Measurements from ENCODE around the gene SRRM5.

SRRM5 gene, protein sequence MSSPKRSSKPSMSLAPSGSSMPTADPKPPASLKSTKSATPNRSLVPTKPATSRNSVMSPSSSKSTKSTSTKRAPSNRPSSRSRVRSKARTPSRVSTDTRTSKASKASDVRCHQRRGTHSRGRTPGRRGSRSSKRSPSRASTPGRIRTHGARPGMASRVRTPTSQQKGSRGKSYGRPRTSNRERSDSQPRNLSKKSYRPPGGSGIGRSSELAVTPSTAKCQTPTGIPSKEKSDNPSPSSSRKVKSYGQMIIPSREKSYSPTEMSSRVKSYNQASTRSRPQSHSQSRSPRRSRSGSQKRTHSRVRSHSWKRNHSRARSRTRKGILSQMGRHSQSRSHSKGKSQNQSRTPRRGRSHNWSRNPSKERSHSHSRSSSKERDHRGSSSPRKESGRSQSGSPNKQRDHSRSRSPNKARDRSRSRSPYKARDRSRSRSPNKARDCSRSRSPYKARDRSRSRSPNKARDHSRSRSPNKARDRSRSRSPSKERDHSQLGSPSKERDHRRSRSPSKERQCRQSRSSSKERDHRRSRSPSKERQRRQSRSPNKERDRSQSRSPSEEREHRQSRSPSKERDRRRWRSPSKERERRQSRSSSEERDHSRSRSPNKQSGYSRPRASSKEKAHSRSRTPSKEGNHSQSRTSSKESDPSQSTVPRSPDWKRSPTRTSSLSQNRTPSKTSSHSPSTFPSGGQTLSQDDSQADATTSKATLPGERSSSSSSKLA

DNA sequence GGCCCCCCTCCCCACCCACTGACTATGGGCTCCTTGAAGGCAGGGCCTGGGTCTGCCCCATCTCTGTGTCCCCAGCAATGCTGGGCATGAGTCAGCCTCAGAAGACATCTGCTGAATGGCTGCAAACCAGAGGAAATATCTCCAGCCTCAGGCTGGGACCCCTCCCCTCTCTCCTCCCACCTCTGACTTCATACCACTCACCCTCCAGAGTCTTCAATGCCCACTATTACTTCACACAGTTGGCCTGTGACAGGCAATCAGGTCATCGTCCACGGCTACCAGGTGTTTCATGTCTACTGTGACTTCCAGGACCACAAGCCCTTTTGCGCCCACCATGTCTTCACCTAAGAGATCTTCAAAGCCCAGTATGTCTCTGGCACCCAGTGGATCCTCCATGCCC, at the start of gene SRRM5:
Gene SRRM5, plus strand, starts transcription at position 301 of the 400 bp plus-strand sequence. Its CDS starts 34 bp downstream, at position 335.
- DNase-seq = no peak
- TF ChIP-seq GATA1 (IDR thresholded peaks at IDR 0.05; ENCODE audit: low read depth, low read length) (no peak), POLR2A (IDR thresholded peaks at IDR 0.05; ENCODE audit: low read length) (no peak)

DNA sequence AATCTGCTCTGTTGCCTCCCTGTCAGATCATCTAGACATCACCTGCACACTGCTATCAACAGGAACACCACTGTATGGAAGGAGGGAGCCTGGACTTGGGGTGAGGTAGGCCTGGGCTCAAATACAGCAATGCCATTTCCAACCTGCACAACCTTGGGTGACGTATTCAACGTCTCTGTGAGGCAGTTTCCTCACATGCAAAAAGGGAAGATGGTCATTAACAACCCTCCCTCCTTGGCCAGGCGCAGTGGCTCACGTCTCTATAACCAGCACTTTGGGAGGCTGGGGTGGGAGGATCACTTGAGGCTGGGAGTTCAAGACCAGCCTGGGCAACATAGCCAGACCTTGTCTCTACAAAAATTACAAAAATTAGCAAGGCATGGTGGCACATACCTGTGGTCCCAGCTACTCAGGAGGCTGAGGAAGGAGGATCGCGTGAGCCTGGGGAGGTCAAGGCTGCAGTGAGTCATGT, 49.6 kb upstream of the SRRM5 start:
- TF ChIP-seq POLR2A (IDR thresholded peaks at IDR 0.05; ENCODE audit: low read length) (no peak), GATA1 (IDR thresholded peaks at IDR 0.05; ENCODE audit: low read depth, low read length) (no peak)

DNA sequence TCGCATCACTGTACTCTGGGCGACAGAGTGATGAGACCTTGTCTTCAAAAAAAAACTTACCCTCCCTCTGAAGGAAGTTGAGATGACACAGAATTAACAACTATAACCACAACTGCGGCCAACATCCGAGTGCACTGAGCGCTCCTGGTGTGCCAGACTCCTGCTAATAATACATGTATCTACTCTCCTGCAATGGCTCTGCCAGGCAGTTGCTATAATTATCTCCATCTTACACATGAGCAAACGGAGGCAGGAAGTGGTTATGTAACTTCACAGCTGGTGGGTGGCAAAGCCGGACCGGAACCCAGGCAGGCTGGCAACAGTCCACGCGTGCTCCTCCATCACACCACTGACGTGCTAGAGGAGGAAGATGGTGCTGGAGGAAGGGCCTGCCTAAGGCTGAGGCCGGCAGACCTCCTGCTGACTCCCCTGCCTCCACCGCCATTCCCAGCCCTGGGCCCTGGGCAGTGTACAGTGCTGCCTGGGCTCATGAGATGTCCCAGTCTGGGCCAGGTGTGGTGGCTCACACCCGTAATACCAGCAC, 49.1 kb upstream of the SRRM5 start:
- TF ChIP-seq POLR2A (IDR thresholded peaks at IDR 0.05; ENCODE audit: low read length) (peak; percentile 58), GATA1 (IDR thresholded peaks at IDR 0.05; ENCODE audit: low read depth, low read length) (no peak)

More for the DNA sequence above, 49.6 kb upstream of the SRRM5 start:
- DNase-seq = no peak

DNA sequence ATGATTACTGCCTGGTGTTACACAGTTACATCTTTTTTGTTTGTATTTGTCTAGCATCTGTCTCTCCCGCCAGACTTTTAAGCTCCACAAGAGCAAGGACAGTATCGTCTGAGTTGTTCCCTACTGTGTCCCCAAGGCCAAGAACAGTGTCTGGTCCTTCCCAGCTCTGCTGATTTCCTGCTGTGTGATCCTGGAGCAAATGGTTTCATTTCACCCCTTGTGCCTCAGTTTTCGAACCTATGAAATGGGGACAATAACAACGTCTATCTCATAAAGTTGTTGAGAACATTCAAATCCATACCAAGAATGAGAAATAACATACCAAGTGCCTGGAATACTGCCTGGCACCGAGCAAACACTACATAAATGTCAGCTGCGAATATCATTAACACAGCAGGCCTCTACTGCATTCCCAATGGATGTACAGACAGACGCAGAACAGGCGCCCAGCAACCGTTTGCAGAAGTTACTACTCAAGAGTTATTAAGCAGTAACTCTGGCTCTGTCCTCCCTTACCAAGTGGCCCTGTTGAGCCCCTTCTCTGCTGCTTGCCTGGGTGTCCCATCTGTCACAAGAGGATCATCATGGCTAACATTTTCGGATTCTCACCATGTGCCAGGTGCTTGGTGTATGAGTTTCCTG, 48.0 kb upstream of the SRRM5 start:
- no peak for TF ChIP-seq GATA1 (IDR thresholded peaks at IDR 0.05; ENCODE audit: low read depth, low read length)
- TF ChIP-seq POLR2A (IDR thresholded peaks at IDR 0.05; ENCODE audit: low read length) = no peak
- no peak for DNase-seq

More for the DNA sequence above, 49.1 kb upstream of the SRRM5 start:
- peak; percentile 55 to 65 for DNase-seq

DNA sequence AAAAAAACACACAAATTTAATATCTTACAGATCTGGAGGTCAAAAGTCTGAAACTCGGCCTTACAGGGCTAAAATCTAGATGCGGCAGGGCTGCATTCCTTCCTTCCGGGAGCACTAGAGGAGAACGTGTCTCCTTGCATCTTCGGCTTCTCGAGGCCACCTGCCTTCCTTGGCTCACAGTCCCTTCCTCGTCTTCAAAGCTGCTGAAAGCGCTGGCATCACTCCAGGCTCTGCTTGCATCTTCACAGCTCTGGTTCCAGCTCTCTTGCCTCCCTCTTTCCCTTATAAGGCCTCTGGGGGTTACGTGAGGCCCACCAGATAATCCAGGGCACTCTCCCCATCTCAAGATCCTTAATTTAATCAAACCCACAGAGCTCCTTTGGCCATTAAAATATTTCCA, 47.1 kb upstream of the SRRM5 start:
- TF ChIP-seq GATA1 (IDR thresholded peaks at IDR 0.05; ENCODE audit: low read depth, low read length) = no peak
- TF ChIP-seq POLR2A (IDR thresholded peaks at IDR 0.05; ENCODE audit: low read length) = no peak
- DNase-seq = no peak

DNA sequence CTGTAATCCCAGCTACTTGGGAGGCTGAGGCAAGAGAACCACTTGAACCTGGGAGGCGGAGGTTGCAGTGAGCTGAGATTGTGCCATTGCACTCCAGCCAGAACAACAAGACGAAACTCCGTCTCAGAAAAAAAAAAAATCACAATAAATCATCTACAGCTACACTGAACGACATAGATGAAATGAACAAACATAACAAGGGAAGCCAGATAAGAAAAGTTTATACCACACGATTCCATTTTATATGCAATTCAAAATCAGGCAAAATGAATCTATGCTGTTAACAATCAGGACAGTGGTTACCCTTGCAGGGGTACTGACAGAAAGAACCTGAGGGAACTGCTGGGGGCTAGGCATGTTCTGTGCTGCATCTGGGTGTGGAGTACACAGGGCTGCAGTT, 42.2 kb upstream of the SRRM5 start:
- DNase-seq = no peak
- TF ChIP-seq POLR2A (IDR thresholded peaks at IDR 0.05; ENCODE audit: low read length) = no peak
- no peak for TF ChIP-seq GATA1 (IDR thresholded peaks at IDR 0.05; ENCODE audit: low read depth, low read length)

DNA sequence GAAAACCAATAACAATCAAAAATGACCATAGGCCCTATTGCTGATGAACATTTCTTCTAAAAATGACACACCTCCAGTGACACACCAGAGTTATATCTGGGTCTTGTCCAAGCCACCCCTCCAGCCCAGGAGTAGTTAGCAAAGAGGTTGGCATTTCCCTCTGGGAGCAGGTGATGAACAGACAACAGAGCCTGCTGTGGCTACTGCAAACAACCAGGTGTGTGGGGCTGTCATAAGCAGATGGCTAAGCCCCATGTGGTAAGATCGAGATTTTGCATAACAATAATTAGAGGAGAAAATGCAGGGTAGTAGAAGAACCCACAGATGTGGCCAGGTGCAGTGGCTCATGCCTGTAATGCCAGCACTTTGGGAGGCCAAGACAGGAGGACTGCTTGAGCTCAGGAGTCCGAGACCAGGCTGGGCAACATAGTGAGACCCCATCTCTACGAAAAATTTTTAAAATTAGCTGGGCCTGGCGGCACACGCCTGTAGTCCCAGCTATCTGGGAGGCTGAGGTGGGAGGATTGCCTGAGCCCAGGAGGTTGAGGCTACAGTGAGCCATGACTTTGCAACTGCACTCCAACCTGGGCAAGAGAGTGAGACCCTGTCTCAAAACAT, 41.6 kb upstream of the SRRM5 start:
- TF ChIP-seq GATA1 (IDR thresholded peaks at IDR 0.05; ENCODE audit: low read depth, low read length) (no peak), POLR2A (IDR thresholded peaks at IDR 0.05; ENCODE audit: low read length) (no peak)
- DNase-seq = no peak

DNA sequence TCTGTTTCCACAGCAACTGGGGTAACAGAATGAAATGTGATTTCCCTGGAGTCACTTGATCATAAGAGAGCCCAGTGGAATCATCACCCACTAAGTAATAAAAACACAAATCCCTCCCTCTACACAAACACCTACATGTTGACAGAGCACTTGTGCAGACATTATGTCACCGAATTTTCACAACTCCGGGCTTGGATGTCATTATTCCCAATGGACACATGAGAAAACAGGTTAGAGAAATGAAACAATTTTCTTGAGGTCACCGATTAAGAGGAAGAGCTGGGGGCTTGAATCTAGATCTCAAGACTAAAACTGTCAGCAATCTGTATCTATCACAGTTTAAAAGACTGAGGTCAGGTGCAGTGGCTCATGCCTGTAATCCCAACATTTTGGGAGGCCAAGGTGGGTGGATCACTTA, 39.7 kb upstream of the SRRM5 start:
- DNase-seq = no peak
- TF ChIP-seq POLR2A (IDR thresholded peaks at IDR 0.05; ENCODE audit: low read length) = no peak
- no peak for TF ChIP-seq GATA1 (IDR thresholded peaks at IDR 0.05; ENCODE audit: low read depth, low read length)

DNA sequence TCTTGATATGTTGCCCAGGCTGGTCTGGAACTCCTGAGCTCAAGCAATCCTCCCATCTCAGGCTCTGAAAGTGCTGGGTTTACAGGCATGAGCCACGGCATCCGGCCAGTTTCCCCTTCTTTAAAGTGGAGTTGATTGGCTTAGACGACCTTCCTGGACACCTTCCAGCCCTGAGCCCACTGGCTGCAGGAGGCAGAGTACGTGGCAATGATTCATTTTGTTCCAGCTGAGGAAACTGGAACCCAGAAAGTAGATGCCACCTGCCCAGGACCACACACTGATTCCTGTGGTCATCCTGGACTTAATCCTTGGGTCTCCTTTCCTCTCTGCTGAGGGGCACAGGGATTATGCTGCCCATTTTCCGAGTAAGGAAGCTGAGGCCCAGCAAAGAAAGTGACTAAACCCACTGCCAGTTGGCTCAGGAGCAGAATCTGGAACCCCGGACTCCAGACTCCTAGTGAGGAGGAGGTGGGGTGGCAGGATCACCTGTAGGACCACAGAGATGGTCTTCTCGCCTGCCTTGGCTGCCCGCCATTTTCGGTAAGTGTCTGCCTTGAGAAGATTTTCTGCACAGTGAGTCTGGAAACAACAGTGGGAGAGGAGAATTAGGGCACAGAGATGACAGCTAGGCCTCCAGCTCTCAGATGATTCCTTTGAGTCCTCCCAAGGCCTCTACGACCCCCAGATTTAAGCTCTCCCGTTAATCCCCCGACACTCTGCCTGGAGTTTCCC, 37.3 kb upstream of the SRRM5 start:
- peak; percentile 38 to 55 for DNase-seq
- TF ChIP-seq POLR2A (IDR thresholded peaks at IDR 0.05; ENCODE audit: low read length) = no peak
- TF ChIP-seq GATA1 (IDR thresholded peaks at IDR 0.05; ENCODE audit: low read depth, low read length) = no peak

DNA sequence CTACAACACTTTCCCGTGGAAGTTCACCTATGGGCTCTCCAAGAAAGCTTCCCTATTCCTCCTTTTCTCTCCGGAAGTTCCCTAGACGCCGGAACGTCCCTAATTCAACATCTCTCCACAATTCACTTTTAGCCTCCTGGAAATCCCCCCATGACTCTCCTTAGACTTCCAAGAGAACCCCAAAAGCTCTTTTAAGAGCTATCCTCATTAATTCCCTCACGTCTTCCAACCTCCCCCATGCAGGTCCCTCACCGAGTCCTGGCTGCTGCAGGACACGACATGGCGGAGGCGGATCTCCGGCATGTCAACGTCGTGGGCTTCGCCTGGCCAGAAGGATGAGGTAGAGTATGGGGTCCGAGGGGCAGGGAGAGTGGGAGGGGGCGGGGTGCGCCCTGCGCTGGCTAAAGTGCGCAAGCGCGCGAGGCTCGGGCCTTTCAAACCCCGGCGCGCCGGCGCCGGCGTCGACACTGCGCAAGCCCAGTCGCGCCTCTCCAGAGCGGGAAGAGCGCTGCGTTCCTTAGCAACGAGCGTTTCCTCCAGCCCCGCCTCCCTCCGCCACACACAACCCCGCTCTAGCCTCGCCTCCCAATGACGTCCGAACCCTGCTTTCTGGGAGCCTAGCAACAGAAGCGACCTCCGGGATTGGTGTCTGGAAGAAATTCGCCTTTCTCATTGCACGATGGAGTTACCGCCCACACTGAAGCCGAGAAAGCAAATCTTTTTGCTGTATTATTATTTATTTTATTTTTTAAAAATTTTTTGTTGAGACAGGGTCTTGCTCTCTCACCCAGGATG, 36.5 kb upstream of the SRRM5 start, which contains the start of the genes PINLYP and XRCC1:
Gene PINLYP, plus strand, starts transcription at position 646 of the 795 bp plus-strand sequence. CDS start 1,391 bp downstream, outside the sequence.
Gene XRCC1, minus strand, starts transcription at position 372 of the 795 bp plus-strand sequence. Its CDS starts 69 bp downstream, at position 303.
- TF ChIP-seq GATA1 (IDR thresholded peaks at IDR 0.05; ENCODE audit: low read depth, low read length) (no peak), POLR2A (IDR thresholded peaks at IDR 0.05; ENCODE audit: low read length) (peak; percentile 58)
- peak; percentile 99 for DNase-seq

DNA sequence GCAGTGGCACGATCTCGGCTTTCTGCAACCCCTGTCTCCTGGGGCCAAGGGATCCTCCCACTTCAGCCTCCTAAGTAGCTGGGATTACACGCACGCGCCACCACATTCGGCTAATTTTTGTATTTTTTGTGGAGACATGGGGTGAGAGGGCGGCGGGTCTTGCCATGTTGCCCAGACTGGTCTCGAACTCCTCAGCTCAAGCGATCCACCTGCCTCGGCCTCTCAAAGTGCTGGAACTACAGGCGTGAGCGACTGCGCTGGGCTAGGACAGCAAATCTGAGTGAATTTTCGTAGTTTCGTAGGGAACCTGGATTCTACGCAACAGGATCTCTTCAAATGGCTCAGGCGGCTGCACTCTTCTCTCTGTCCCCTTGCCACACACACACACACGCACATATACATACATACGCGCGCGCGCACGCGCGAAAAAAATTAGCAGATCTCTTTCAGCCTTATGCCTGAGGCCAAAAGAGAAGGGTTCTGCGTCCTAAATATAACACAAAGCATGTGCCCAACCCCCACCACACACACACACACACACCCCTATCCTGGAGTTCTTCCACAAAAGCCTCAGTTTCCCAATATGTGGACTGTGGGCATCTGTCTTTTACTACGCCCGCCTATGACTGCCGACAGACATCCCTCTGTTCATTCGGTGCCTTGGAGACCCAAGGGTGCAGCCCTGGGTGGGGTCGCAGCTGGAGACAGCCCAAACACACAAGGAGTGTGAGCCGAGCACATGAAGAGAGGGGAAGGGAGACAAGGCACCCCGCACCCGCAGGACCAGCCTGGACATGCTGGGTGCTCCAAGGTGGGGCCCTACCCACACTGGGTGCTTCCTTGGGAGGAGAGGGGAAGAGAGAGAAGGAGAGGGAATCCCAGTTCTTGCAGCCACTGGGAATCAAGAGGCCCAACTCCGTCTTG, 35.7 kb upstream of the SRRM5 start:
- DNase-seq = peak in 1 of 2 experiments; percentile 44
- no peak for TF ChIP-seq POLR2A (IDR thresholded peaks at IDR 0.05; ENCODE audit: low read length)
- no peak for TF ChIP-seq GATA1 (IDR thresholded peaks at IDR 0.05; ENCODE audit: low read depth, low read length)
